HG03571 (cell line): ENCODE data around the gene CAVIN3.

Experiments
- ATAC-seq: cut with Tn5 transposase; IDR thresholded peaks from one replicate; pipeline ENCODE4 v1.9.1; 2021; ENCODE audit not compliant: unreplicated experiment

CAVIN3 gene

GRCh38 chr11:6270584-6271246 lies 49.6 kb downstream of the CAVIN3 start:
- no peak for ATAC-seq

DNA sequence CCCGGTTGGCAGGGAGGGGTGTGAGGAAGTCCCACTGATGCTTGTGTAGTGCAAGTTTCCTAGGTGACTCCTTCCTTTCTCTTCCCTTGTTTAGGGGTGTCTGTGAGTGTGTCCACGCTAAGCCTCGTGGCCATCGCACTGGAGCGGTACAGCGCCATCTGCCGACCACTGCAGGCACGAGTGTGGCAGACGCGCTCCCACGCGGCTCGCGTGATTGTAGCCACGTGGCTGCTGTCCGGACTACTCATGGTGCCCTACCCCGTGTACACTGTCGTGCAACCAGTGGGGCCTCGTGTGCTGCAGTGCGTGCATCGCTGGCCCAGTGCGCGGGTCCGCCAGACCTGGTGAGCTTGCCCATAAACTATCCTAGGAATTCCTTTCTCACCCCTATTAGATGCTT lies 50.3 kb downstream of the CAVIN3 start:
- ATAC-seq: no peak
